Measurements from ENCODE around the gene TBL3.

DNA sequence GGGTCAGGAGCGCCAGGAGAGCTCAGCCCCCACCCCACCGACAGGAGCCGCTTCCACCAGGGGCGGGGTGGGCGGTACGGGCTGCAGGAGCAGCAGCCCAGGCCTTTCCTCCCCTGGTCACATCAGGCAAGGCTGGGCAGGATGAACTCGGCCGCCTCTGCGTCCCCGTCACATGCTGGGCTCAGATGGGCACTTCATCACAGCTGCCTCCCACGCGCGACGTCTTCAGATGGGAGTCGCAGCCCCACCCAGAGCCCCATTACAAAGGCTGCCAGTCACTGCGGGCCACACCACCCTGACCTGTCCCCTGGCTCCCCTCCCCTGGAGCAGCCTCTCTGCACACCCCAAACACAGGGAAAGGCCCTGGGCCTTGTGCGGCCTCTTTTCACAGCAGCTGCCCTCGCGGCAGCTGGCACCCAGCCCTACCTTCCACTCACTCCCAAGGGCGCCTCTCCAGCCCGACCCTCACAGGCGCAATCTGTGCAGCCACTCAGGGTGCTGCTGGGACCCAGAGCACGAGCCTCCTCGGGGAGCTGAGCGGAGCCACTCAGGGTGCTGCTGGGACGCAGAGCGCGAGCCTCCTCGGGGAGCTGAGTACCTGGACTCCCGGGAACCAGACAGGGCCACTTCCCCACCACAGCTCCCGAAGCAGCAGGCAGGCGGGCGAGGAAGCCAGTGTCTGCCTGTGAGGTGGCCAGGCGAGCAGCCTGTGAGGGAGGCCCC lies 33.1 kb downstream of the TBL3 start:
- TF ChIP-seq POLR2A (IDR thresholded peaks at IDR 0.05; ENCODE audit: low read length) (no peak), GATA1 (IDR thresholded peaks at IDR 0.05; ENCODE audit: low read depth, low read length) (no peak)

Measured in erythroblast (primary cell).